ENCODE measurements around the gene CCER1.
A peak's percentile ranks its signal among the peaks of the same experiment; 100 is the strongest.

Gene CCER1

GRCh38 chr12:90965204-90965603, 10.2 kb upstream of the CCER1 start:
- DNase-seq (ENCODE audit: low spot score) = no peak

GRCh38 chr12:90964616-90965015, 9.6 kb upstream of the CCER1 start:
- DNase-seq (ENCODE audit: low spot score) = no peak

- no peak for DNase-seq (ENCODE audit: low spot score)
These were observed 9.0 kb upstream of the CCER1 start for GRCh38 chr12:90963946-90964345.

GRCh38 chr12:90961154-90961553, 6.2 kb upstream of the CCER1 start:
- DNase-seq (ENCODE audit: low spot score) = no peak

DNA sequence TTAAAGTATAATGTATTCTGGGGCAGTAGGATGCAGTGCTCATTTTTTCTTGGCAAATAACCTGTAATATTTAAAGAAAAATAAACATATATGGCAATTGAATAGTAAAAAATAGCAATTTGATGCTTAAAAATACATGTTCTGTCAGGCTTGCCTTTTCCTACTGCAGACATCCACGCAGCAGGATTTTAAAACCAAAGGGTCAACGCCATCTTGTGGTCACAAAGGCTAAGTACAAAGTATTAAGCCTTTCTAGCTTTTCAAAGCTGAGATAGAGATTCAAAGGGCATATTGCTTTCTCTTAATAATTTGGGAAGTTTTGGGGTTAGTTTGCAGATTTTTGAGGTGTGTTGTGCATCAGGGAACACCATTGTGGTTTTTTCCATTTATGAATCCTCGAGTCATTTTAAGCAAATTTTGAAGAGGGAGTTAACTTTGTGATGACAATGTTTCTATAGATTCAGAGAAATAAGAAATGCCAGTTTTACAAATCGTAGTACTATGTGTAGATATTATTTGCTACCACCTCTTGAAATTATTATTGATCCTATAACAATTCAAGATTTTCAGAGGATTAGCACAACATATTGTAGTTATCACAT, 4.7 kb upstream of the CCER1 start:
- no peak for DNase-seq (ENCODE audit: low spot score)

- DNase-seq (ENCODE audit: low spot score) = no peak
These were observed 4.1 kb upstream of the CCER1 start for GRCh38 chr12:90959032-90959431.

DNA sequence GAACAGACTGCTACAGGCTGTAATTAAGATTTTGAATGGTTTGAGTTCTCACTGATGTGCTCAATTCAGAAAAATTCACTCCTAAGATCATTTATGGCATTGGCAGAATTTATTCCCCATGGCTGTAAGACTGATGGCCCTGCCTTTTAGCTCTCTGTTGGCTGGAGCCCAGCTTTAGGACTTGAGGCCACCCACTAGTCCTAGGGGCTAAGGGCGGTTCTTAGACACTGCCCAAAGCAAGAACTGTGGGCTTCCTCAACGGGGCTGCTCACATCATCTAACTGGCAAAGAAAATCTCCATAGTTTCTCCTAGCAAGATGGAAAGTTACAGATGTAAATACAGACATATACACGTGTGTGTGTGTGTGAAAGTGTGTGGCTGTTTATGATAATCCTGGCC, 3.4 kb upstream of the CCER1 start:
- DNase-seq (ENCODE audit: low spot score) = no peak

GRCh38 chr12:90954428-90954827, 548 bp downstream of the CCER1 start:
- no peak for DNase-seq (ENCODE audit: low spot score)

- DNase-seq (ENCODE audit: low spot score) = no peak
These were observed 987 bp downstream of the CCER1 start for GRCh38 chr12:90953956-90954421.

DNA sequence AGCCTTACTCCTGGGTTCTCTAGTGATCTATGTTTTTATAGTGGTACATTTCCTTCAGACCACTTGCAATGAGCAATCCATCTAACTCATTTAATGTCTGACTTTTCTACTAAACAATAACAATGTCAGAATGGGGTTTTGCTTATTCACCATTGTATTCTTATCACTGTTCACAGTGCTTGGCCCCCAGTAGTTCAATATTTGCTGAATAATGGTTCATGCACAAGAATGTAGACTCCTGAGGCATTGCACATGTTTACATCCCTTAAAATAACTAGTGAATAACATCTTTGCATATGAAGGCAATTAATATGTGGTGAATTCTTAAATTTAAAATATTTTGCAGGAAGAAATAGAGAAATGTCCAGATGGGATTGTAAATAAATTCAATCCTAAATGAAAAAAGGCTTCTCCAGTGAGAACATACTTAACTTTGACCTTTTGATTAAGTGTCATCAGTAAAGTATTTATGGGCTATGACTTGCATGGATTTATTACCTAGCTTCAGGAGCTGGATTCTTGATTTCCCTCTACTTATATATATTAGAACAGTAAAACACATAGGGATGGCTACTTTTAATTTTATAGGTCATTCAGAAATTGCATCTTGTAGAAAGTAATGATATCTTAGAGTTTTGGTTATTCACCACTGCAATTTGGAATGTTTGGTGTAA, 3.4 kb downstream of the CCER1 start:
- no peak for DNase-seq (ENCODE audit: low spot score)

DNA sequence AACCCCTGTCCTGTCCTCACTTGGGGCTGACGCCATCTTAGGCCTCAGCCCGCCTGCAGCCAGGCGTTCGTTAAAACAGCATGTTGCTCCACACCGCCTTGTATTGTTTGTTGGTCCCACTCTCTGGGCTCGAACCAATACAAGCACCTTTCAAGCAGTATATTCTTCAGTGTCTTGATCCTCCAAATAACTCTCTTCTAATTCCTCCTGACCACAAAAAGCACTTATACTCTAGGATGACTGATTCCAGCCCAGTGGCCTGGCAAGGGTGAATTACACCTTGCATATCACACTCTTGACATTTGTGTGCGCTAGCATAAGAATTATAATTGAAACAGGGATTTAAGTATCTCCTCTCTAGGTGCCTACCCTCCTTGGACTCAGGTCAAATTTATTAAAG, 7.1 kb downstream of the CCER1 start:
- DNase-seq (ENCODE audit: low spot score) = no peak

DNA sequence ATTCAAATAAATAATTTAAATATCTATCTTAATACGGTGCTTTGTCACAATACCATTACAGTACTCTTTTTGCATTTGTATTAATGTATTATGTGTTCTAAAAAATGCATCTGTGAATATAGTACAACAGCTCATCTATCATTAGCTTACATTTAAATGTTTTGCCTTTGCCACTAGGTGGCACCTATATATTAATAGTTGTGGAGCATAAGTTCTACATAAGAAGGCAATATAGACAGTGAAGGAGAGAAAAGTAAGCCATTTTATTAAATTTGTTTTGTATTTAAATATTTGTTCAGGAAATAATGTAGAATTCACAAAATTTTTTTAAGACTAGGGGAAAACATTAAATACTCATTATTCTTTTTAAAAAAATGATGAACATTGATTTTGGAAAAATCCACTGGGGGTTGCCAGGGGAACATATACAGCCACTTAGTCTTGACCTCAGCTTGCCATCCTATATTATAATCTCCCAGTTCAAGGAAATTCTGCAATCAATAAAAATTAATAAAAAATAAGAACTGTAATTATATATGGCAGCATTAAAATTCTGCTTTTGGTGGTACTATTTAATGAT, 9.8 kb downstream of the CCER1 start:
- DNase-seq (ENCODE audit: low spot score) = peak; percentile 42

- DNase-seq (ENCODE audit: low spot score) = no peak
These were observed 11.7 kb downstream of the CCER1 start for GRCh38 chr12:90943255-90943654.

GRCh38 chr12:90940872-90941499, 14.0 kb downstream of the CCER1 start:
- peak; percentile 55 for DNase-seq (ENCODE audit: low spot score)

DNA sequence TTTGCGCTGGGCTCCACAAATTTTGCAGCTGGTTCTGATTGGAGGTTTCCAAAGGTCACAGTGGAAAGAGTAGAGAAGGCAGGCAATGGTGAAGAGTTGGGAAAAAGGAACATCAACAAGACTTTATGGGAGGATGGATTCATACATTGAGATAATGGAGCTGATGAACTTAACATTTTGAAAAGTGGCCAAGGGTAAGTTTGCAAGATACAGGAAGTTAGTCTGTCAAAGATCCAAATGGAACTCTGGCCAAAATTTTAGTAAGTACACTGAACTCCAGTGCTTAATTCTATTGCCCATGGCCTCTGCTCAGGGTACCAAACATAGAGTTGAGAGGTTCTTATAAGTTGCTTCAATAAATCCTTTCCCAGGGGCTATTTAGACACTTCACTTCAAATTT, 15.6 kb downstream of the CCER1 start:
- no peak for DNase-seq (ENCODE audit: low spot score)

GRCh38 chr12:90938451-90938850, 16.5 kb downstream of the CCER1 start:
- DNase-seq (ENCODE audit: low spot score) = no peak

GRCh38 chr12:90937651-90938050, 17.3 kb downstream of the CCER1 start:
- DNase-seq (ENCODE audit: low spot score) = no peak

- DNase-seq (ENCODE audit: low spot score) = no peak
These were observed 18.6 kb downstream of the CCER1 start for GRCh38 chr12:90936230-90937005.

- DNase-seq (ENCODE audit: low spot score) = no peak
These were observed 29.4 kb downstream of the CCER1 start for GRCh38 chr12:90925562-90925961.

DNA sequence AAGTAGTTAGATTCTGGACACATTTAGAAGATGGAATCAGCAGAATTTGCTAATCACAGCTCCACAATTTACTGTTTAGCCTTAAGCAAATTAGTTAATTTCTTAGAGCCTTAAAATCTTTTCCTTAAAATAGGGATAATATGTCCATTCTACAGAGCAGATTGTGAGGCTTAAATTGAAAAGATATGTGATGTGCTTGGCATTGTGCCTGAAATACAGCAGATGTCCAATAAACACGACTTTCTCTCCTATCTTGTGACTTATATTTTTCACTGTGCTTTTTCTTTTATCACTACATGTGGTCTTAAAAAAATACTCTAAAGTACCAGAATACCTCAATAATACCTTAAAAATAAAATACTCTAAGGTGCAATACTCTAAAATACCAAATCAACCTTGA, 30.6 kb downstream of the CCER1 start:
- DNase-seq (ENCODE audit: low spot score) = no peak

DNA sequence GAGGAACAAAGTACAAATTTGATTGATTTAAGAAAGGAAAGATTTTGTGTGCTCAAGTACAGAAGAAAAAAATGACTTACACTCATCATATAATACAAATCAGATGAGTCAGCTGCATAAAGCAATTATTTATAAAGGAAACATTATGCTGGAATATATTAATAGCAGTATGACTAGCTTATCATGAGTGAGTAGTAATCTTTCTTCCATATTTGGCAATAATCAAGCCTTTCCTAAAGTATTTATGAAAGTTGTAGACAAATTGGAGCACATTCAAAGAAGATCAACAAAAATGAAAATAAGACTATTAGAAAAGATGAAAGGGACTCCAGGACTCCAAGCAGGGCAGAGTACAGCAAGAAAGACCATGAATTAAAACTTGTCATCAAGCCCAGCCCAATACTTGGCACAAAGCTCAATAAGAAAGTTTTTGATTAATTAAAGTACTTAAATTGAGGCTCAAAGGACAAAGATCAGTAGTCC, 32.8 kb downstream of the CCER1 start:
- DNase-seq (ENCODE audit: low spot score) = peak; percentile 63

DNA sequence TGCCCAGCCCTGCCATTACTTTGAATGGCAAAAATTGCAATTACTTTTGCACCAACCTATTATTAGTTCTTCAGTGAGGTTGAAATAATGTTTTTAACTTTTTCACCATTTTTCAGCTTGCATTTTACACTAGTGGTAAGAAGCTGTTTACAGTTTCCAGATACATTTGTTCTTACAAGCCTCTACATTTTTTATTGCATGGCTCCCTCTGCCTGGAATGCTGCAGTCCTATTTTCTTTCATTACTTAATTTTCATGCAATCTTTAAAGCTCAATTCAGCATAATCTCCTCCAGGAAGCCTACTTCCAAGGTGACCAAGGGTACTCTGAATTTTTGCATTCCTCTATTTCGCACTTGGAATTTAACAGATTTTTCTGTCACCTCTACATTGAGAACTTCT, 33.4 kb downstream of the CCER1 start:
- no peak for DNase-seq (ENCODE audit: low spot score)

All from COLO829 (cell line).